ENCODE results near the gene DOK4. TPM values are rescaled to one million over a fixed set of nuclear protein-coding genes. Genes with fewer than 3 reads are reported as not detected.

DOK4 gene
- total RNA-seq, 1 donor from 2014 or later = 17.6 TPM

DNA sequence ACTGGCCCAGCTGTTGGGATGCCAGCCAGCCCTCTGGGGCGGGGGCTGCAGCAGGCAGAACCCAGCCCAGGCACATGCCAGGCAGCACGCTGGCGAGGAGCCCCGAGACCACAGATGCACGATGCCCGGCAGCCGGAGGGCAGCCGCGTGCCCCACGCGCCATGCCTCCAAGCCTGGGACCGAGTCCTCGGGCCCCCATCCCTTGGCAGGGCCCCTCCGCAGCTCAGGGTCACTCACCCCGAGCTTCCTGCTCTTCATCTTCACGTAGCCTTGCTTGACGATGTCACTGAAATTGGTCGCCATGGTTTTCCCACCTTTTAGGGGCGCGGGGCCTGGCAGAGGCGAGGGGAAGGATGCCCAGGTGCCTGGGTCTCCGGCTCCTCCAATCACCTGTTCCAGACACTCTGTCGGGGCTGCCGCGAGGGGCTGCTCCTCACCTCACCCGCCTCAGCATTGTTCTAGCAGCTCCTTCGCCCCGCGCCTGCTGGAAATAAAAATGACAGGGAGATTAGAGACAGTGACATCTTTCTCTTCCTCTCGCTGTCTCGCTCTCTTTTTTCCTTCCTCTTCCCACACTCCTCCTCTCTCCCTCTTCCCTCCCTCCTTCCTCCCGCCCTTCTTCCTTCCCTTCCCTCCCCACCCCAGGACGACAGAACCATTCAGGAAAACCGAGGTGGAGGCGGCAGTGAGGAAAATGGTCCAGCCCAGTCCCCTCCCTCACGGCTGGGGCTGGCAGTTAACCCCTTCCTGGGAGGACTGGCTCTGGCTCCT is 6.9 kb downstream of the DOK4 start:
- Histone ChIP-seq H3K4me3 (ENCODE audit: low read depth, low read length) (no peak overlapping the region), H3K27me3 (ENCODE audit: control insufficient read depth, insufficient read depth, low read length) (no peaks in the 10 kb centered on the region), H3K36me3 (ENCODE audit: control insufficient read depth, insufficient read depth, low read length) (peaks cover 4% of the 10 kb centered on the region)
- DNase-seq (ENCODE audit: low read depth) (no peak), FAIRE-seq (peak; percentile 58)
- TF ChIP-seq, protein P1, sequence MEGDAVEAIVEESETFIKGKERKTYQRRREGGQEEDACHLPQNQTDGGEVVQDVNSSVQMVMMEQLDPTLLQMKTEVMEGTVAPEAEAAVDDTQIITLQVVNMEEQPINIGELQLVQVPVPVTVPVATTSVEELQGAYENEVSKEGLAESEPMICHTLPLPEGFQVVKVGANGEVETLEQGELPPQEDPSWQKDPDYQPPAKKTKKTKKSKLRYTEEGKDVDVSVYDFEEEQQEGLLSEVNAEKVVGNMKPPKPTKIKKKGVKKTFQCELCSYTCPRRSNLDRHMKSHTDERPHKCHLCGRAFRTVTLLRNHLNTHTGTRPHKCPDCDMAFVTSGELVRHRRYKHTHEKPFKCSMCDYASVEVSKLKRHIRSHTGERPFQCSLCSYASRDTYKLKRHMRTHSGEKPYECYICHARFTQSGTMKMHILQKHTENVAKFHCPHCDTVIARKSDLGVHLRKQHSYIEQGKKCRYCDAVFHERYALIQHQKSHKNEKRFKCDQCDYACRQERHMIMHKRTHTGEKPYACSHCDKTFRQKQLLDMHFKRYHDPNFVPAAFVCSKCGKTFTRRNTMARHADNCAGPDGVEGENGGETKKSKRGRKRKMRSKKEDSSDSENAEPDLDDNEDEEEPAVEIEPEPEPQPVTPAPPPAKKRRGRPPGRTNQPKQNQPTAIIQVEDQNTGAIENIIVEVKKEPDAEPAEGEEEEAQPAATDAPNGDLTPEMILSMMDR (IDR thresholded peaks at IDR 0.05; ENCODE audit: insufficient read depth, low read length, severe bottlenecking) = no peak

DNA sequence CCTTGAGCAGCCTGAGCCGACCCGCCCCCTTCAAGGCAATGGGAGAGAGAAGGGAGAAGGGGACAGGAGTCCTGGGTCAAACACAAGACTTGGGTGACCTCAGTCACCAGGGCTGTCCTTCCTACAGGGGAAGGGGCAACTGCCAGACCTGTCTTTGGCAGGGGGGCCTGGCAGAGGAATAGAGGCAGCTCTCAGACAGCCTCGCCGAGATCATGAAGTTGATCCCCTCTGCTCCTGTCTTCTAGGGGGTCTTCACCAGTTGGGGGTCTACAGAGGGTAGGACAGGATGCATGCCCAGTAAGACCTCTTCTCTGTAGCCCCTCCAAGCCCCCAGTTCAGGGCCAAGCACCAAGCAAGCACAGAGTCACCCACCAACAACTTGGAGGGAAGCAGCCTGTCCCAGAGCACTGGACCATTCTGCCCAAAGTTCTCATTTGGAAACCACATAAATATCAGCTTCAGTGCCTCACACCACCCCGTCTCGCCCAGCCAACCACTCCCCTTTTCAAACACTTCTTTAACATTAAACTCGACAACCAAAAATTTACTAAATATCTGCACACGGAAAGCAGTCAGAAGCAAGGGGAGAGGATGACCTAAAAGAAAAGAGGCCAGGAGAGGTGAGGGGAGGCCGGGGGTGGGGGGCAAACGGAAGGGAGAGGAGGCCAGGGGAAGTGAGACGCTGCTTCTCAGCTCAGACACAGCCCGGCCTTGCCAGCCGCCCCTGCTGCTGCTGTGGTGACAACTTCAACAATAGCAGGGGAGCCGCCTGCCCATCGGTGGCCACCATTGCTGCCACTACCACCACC is 7.7 kb downstream of the DOK4 start:
- no peaks in the 10 kb centered on the region for H3K27me3 ChIP-seq (ENCODE audit: control insufficient read depth, insufficient read depth, low read length)
- FAIRE-seq = no peak
- H3K4me3 ChIP-seq (ENCODE audit: low read depth, low read length) = no peak overlapping the region
- TF ChIP-seq, protein P1 (IDR thresholded peaks at IDR 0.05; ENCODE audit: insufficient read depth, low read length, severe bottlenecking) = no peak
- no peak for DNase-seq (ENCODE audit: low read depth)
- H3K36me3 ChIP-seq (ENCODE audit: control insufficient read depth, insufficient read depth, low read length) = peaks cover 4% of the 10 kb centered on the region

DNA sequence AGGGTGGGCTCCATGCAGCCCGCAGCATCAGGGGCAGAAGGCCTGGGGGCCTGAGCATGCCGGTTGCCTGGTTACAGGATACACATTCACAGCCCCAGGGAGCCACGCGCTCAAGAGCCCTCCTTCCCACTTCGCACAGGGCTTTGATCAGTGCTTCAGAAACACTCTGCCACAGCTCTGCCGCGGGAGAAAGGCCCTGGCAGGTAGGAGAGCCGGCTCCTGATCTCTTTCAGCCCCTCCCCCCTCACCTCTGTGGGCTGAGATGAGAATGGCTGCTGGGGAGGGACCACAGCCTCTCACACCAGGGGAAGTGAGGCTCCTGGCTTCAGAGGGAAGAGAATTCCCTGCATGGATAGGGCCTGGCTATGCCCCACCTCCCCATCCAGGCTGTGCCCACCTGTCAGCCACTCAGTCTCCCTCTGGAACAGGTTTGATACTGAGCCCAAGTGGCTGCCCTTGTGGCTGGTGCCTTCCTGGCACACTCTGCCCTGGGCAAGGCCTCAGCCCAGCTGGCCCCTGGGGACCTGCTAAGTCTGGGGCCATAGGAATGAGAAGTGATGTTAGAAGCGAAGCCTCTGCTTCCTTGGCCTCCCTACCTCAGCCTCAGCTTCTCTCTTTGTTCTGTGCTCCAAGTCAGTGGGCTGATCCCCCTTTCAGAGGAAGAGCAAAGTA is 8.6 kb downstream of the DOK4 start:
- Histone ChIP-seq H3K4me3 (ENCODE audit: low read depth, low read length) (no peak overlapping the region), H3K36me3 (ENCODE audit: control insufficient read depth, insufficient read depth, low read length) (peaks cover 9% of the 10 kb centered on the region), H3K27me3 (ENCODE audit: control insufficient read depth, insufficient read depth, low read length) (no peaks in the 10 kb centered on the region)
- no peak for FAIRE-seq
- TF ChIP-seq, protein P1 (IDR thresholded peaks at IDR 0.05; ENCODE audit: insufficient read depth, low read length, severe bottlenecking) = no peak
- no peak for DNase-seq (ENCODE audit: low read depth)

DNA sequence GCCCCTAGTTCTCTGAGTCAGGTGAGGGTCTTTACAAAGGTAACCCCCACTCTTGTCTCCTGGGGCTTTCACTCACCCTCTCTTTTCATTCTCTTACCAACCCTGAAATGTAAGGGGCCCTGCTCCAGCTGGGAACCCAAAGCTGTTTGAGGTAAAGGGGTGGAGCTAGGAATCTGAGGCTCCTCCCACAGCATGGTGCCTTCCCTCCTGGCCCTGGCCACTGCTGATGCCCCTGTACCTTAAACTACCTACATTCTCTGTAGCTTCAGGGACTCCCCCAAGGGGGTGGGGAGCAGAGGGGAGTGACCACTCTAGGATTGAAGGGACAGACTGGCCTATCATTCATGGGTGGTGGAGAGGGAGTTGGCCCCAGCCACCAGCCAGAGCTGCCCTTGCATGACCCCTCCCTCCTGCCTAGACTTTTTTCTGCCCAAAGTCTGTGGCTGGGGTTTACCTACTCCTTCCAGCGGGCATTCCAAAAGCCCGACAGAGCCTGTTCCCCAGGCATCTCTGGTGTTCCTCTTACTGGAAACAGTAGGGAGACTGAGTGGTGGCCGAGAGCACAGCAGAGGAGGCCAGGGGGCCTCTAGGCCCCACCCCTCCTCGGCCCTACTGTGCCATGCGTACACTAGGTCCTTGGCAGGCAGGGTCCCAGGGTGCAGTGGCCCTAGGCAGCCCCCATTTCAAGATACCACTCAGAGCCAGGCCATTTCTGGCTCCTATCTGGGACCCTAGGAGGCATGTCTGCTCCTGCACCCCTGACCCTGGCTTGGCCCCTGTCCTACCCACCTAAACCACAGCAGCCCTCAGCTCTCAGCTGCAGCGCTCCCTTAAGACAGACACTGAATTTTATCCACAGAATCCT is 9.5 kb downstream of the DOK4 start:
- H3K36me3 ChIP-seq (ENCODE audit: control insufficient read depth, insufficient read depth, low read length) = peaks cover 9% of the 10 kb centered on the region
- H3K4me3 ChIP-seq (ENCODE audit: low read depth, low read length) = no peak overlapping the region
- DNase-seq (ENCODE audit: low read depth) (no peak), FAIRE-seq (no peak)
- H3K27me3 ChIP-seq (ENCODE audit: control insufficient read depth, insufficient read depth, low read length) = no peaks in the 10 kb centered on the region
- TF ChIP-seq, protein P1 (IDR thresholded peaks at IDR 0.05; ENCODE audit: insufficient read depth, low read length, severe bottlenecking) = no peak

DNA sequence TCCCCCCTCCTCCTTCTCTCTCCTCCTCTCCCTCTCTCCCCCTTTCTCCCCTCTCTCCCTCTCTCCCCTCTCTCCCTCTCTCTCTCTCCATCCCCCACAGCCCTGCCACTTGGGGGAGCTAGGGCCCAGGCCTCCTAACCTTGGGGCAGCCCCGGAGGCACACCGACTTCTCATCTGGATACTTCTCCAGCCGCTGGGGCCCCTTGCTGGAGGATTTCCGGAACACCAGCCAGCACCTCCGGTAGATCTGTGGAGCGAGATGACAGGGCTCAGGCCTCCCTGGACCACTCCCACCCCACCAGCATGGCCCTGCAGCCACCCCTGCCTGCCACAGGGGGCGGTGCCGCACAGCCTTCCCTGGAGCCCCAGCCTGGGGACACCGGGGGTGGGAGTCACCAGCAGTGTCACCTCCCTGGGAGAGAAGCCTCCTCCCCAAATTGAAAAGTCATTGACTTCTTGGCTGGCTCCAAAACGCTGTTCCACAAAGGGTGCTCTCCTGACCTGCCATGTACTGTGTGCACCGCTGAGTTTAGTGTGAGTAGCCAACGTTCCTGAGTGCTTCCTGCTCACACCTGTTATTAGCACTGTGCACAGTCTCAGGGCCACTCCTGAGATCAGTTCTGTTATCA is 10.5 kb downstream of the DOK4 start:
- FAIRE-seq (no peak), DNase-seq (ENCODE audit: low read depth) (no peak)
- H3K36me3 ChIP-seq (ENCODE audit: control insufficient read depth, insufficient read depth, low read length) = peaks cover 10% of the 10 kb centered on the region
- no peak overlapping the region for H3K4me3 ChIP-seq (ENCODE audit: low read depth, low read length)
- TF ChIP-seq, protein P1 (IDR thresholded peaks at IDR 0.05; ENCODE audit: insufficient read depth, low read length, severe bottlenecking) = peak; percentile 46
- no peaks in the 10 kb centered on the region for H3K27me3 ChIP-seq (ENCODE audit: control insufficient read depth, insufficient read depth, low read length)

All from bronchial epithelial cell (primary cell).